Measurements from ENCODE around the gene RND2.

GRCh38 chr17:42992872-42993271 is 32.2 kb upstream of the RND2 start:
- TF ChIP-seq, protein P1, sequence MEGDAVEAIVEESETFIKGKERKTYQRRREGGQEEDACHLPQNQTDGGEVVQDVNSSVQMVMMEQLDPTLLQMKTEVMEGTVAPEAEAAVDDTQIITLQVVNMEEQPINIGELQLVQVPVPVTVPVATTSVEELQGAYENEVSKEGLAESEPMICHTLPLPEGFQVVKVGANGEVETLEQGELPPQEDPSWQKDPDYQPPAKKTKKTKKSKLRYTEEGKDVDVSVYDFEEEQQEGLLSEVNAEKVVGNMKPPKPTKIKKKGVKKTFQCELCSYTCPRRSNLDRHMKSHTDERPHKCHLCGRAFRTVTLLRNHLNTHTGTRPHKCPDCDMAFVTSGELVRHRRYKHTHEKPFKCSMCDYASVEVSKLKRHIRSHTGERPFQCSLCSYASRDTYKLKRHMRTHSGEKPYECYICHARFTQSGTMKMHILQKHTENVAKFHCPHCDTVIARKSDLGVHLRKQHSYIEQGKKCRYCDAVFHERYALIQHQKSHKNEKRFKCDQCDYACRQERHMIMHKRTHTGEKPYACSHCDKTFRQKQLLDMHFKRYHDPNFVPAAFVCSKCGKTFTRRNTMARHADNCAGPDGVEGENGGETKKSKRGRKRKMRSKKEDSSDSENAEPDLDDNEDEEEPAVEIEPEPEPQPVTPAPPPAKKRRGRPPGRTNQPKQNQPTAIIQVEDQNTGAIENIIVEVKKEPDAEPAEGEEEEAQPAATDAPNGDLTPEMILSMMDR (IDR thresholded peaks at IDR 0.05; ENCODE audit: low read length) = no peak
- no peak for TF ChIP-seq EZH2phosphoT487 (IDR thresholded peaks at IDR 0.05; ENCODE audit: low read length)
- TF ChIP-seq EZH2 (optimal IDR thresholded peaks at IDR 0.05; ENCODE audit: low read depth, low read length) = no peak
